ENCODE results near the gene SMG1. TPM values are rescaled to one million over a fixed set of nuclear protein-coding genes. Genes with fewer than 3 reads are reported as not detected.

Gene SMG1
- total and polyA plus RNA-seq, 2 of the 13 experiments (the other 11 are each of a cell fraction or from before 2014, with no cell fraction given): 48.7 to 53.7 TPM

- TF ChIP-seq KAT2B (IDR thresholded peaks at IDR 0.05; ENCODE audit: borderline replicate concordance, low read depth, low read length) (no peak), ZBTB26 (CRISPR knock-in tag; IDR thresholded peaks at IDR 0.05; ENCODE audit: borderline replicate concordance) (0 out of 2 replicates have a peak, but pooled peaks have one; percentile 52), ZNF138 (CRISPR knock-in tag; IDR thresholded peaks at IDR 0.05; ENCODE audit: low read depth) (no peak), RAD21 (CRISPR knock-in tag; IDR thresholded peaks at IDR 0.05) (peak; percentile 92), ZNF205 (CRISPR knock-in tag; IDR thresholded peaks at IDR 0.05) (peak; percentile 75), ZSCAN9 (CRISPR knock-in tag; IDR thresholded peaks at IDR 0.05; ENCODE audit: borderline replicate concordance) (peak; percentile 87), ZNF556 (CRISPR knock-in tag; IDR thresholded peaks at IDR 0.05; ENCODE audit: borderline replicate concordance) (no peak), ZNF333 (CRISPR knock-in tag; IDR thresholded peaks at IDR 0.05; ENCODE audit: borderline replicate concordance) (no peak), ZIK1 (CRISPR knock-in tag; IDR thresholded peaks at IDR 0.05; ENCODE audit: borderline replicate concordance, low read depth) (no peak), ZNF577 (CRISPR knock-in tag; IDR thresholded peaks at IDR 0.05; ENCODE audit: borderline replicate concordance, low read depth) (no peak), REPIN1 (CRISPR knock-in tag; IDR thresholded peaks at IDR 0.05; ENCODE audit: borderline replicate concordance, low read depth) (no peak), SOX5 (CRISPR knock-in tag; IDR thresholded peaks at IDR 0.05; ENCODE audit: borderline replicate concordance) (peak; percentile 42; the same call in 1 of the 2 replicates), BCL6 (CRISPR knock-in tag; IDR thresholded peaks at IDR 0.05) (peak; percentile 51; the same call in 1 of the 2 replicates), NFIB (CRISPR knock-in tag; IDR thresholded peaks at IDR 0.05; ENCODE audit: borderline replicate concordance) (no peak), EZH2 (conservative IDR thresholded peaks at IDR 0.05; ENCODE audit: low read depth, low read length) (no peak), ZNF740 (CRISPR knock-in tag; IDR thresholded peaks at IDR 0.05) (no peak), KMT2A (CRISPR knock-in tag; IDR thresholded peaks at IDR 0.05) (no peak), XRCC5 (optimal IDR thresholded peaks at IDR 0.05; ENCODE audit: low read length) (peak; percentile 96), PLRG1 (conservative IDR thresholded peaks at IDR 0.05) (no peak), ERF (CRISPR knock-in tag; IDR thresholded peaks at IDR 0.05) (peak; percentile 84), ZNF598 (CRISPR knock-in tag; IDR thresholded peaks at IDR 0.05; ENCODE audit: borderline replicate concordance) (peak; percentile 88; the same call in 1 of the 2 replicates)
- TF ChIP-seq, protein P1, sequence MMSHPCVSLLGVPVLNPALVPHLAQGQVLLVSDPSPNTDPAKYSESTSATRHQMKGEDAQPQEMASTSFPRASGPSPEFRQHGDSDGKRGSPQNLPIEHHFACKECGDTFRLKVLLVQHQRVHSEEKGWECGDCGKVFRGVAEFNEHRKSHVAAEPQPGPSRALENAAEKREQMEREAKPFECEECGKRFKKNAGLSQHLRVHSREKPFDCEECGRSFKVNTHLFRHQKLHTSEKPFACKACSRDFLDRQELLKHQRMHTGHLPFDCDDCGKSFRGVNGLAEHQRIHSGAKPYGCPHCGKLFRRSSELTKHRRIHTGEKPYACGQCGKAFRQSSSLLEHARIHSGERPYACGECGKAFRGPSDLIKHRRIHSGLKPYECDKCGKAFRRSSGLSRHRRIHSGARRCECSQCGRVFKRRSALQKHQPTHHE (CRISPR knock-in tag; IDR thresholded peaks at IDR 0.05; ENCODE audit: borderline replicate concordance): no peak
- TF ChIP-seq, protein P2, sequence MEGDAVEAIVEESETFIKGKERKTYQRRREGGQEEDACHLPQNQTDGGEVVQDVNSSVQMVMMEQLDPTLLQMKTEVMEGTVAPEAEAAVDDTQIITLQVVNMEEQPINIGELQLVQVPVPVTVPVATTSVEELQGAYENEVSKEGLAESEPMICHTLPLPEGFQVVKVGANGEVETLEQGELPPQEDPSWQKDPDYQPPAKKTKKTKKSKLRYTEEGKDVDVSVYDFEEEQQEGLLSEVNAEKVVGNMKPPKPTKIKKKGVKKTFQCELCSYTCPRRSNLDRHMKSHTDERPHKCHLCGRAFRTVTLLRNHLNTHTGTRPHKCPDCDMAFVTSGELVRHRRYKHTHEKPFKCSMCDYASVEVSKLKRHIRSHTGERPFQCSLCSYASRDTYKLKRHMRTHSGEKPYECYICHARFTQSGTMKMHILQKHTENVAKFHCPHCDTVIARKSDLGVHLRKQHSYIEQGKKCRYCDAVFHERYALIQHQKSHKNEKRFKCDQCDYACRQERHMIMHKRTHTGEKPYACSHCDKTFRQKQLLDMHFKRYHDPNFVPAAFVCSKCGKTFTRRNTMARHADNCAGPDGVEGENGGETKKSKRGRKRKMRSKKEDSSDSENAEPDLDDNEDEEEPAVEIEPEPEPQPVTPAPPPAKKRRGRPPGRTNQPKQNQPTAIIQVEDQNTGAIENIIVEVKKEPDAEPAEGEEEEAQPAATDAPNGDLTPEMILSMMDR (CRISPR knock-in tag; IDR thresholded peaks at IDR 0.05): peak; percentile 94
- TF ChIP-seq, protein P3, sequence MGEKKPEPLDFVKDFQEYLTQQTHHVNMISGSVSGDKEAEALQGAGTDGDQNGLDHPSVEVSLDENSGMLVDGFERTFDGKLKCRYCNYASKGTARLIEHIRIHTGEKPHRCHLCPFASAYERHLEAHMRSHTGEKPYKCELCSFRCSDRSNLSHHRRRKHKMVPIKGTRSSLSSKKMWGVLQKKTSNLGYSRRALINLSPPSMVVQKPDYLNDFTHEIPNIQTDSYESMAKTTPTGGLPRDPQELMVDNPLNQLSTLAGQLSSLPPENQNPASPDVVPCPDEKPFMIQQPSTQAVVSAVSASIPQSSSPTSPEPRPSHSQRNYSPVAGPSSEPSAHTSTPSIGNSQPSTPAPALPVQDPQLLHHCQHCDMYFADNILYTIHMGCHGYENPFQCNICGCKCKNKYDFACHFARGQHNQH (CRISPR knock-in tag; IDR thresholded peaks at IDR 0.05): peak; percentile 86; the same call in 1 of the 2 replicates
Observed at GRCh38 chr16:18969050-18969854, 43.0 kb upstream of the SMG1 start (continued).
